ENCODE data around the gene FAR2. TPM values are rescaled to one million over a fixed set of nuclear protein-coding genes. Genes with fewer than 3 reads are reported as not detected.
"Not testable (repeated sequence)": the region's sequence is repeated elsewhere in the genome, so short reads cannot be mapped to it uniquely, and the experiment has no call there.

The FAR2 gene
- total RNA-seq, 2 donors from 2014 or later, result 1.0 TPM; not detected in 1

- H3K9me3 ChIP-seq, result no peaks in the 10 kb centered on the region
- ATAC-seq (no peak), DNase-seq (no peak)
- no peaks in the 10 kb centered on the region for H3K4me1 ChIP-seq
- intact Hi-C loops (cut with DNase I), result no loop called here
- H3K36me3 ChIP-seq (replicated peaks in 1 of 2; ENCODE audit: insufficient read depth in 1 of 2, low read depth in 2 of 2), result no peaks in the 10 kb centered on the region
- H3K4me3 ChIP-seq, result no peak overlapping the region
- no peak for TF ChIP-seq CTCF (IDR thresholded peaks at IDR 0.05)
- no peak for TF ChIP-seq POLR2A (IDR thresholded peaks at IDR 0.05)
- no peaks in the 10 kb centered on the region for H3K27me3 ChIP-seq
- WGBS, 2 donors, result 70 to 81% methylated on average over 11 to 26 of the region's 26 CpGs
- H3K27ac ChIP-seq, result no peak overlapping the region
Observed at GRCh38 chr12:29171421-29172258, 22.6 kb downstream of the FAR2 start.

GRCh38 chr12:29176941-29177340 lies 27.9 kb downstream of the FAR2 start:
- Histone ChIP-seq H3K4me1 (no peaks in the 10 kb centered on the region), H3K36me3 (replicated peaks in 1 of 2; ENCODE audit: insufficient read depth in 1 of 2, low read depth in 2 of 2) (no peaks in the 10 kb centered on the region), H3K27ac (no peak overlapping the region), H3K27me3 (no peaks in the 10 kb centered on the region), H3K9me3 (no peaks in the 10 kb centered on the region), H3K4me3 (no peak overlapping the region)
- DNase-seq (no peak), ATAC-seq (no peak)
- 46 to 53% methylated on average over 6 of the region's 6 CpGs for WGBS, 2 donors
- TF ChIP-seq CTCF (IDR thresholded peaks at IDR 0.05) (no peak), POLR2A (IDR thresholded peaks at IDR 0.05) (no peak)
- intact Hi-C loops (cut with DNase I), result no loop called here

- 93 to 94% methylated on average over 4 of the region's 4 CpGs for WGBS, 2 donors
- H3K27ac ChIP-seq; H3K4me1 ChIP-seq; H3K9me3 ChIP-seq; H3K27me3 ChIP-seq; H3K4me3 ChIP-seq; H3K36me3 ChIP-seq (replicated peaks in 1 of 2; ENCODE audit: insufficient read depth in 1 of 2, low read depth in 2 of 2); intact Hi-C loops (cut with DNase I); ATAC-seq; DNase-seq: not testable (repeated sequence)
Observed at GRCh38 chr12:29182247-29182646, 33.2 kb downstream of the FAR2 start.

GRCh38 chr12:29187756-29188155 lies 38.7 kb downstream of the FAR2 start:
- WGBS, 2 donors, result 37 to 42% methylated on average over 2 of the region's 2 CpGs
- Histone ChIP-seq H3K27me3 (no peaks in the 10 kb centered on the region), H3K36me3 (replicated peaks in 1 of 2; ENCODE audit: insufficient read depth in 1 of 2, low read depth in 2 of 2) (no peaks in the 10 kb centered on the region), H3K27ac (no peak overlapping the region), H3K4me1 (no peaks in the 10 kb centered on the region), H3K9me3 (no peaks in the 10 kb centered on the region), H3K4me3 (no peak overlapping the region)
- intact Hi-C loops (cut with DNase I), result no loop called here
- TF ChIP-seq CTCF (IDR thresholded peaks at IDR 0.05), result no peak
- no peak for TF ChIP-seq POLR2A (IDR thresholded peaks at IDR 0.05)
- DNase-seq (no peak), ATAC-seq (no peak)

- intact Hi-C loops (cut with DNase I), result no loop called here
- WGBS, 2 donors, result 51 to 58% methylated on average over 6 of the region's 6 CpGs
- no peak for TF ChIP-seq CTCF (IDR thresholded peaks at IDR 0.05)
- TF ChIP-seq POLR2A (IDR thresholded peaks at IDR 0.05), result no peak
- DNase-seq, result no peak
- Histone ChIP-seq H3K36me3 (replicated peaks in 1 of 2; ENCODE audit: insufficient read depth in 1 of 2, low read depth in 2 of 2) (no peaks in the 10 kb centered on the region), H3K9me3 (no peaks in the 10 kb centered on the region), H3K27me3 (no peaks in the 10 kb centered on the region), H3K4me3 (no peak overlapping the region), H3K27ac (no peak overlapping the region), H3K4me1 (no peaks in the 10 kb centered on the region)
- no peak for ATAC-seq
Observed at GRCh38 chr12:29191267-29191850, 42.3 kb downstream of the FAR2 start.
